Heart right ventricle (tissue), 16 donors: ENCODE measurements around the gene MESD. TPM values are rescaled to one million over a fixed set of nuclear protein-coding genes. Genes with fewer than 3 reads are reported as not detected.

Experiments used
- ATAC-seq, 8 donors: fragments of 200-7000 bp; cut with Tn5 transposase; one replicate each; pipeline ENCODE4 v1.9.1; 2020; ENCODE audit warnings: mild to moderate bottlenecking in 8 of 8, moderate library complexity in 8 of 8, moderate number of reproducible peaks in 1 of 8
- DNase-seq, 2 donors: peaks; one replicate each; pipeline ENCODE4 v3.0.0-alpha.2; 2020
- H3K27ac ChIP-seq, 10 donors: fragments of 200-600 bp; sonication (generic) in 2 of 10; one replicate each; pipeline versions ENCODE4 v1.5.0 to v1.8.0; 2020 to 2022; ENCODE audit warnings: mild to moderate bottlenecking in 3 of 10
- H3K27me3 ChIP-seq, 7 donors: fragments of 200-600 bp; one replicate each; pipeline ENCODE4 v1.8.0; 2021 to 2022; ENCODE audit warnings: mild to moderate bottlenecking in 2 of 7
- H3K36me3 ChIP-seq, 9 donors: fragments of 200-600 bp; sonication (generic) in 1 of 9; one replicate each; pipeline versions ENCODE4 v1.5.0 to v1.8.0; 2020 to 2022; ENCODE audit warnings: mild to moderate bottlenecking in 2 of 9
- H3K4me1 ChIP-seq, 9 donors: fragments of 200-600 bp; sonication (generic) in 1 of 9; one replicate each; pipeline versions ENCODE4 v1.5.0 to v1.8.0; 2020 to 2022; ENCODE audit warnings: mild to moderate bottlenecking in 4 of 9
- H3K4me3 ChIP-seq, 10 donors: fragments of 200-600 bp; sonication (generic) in 2 of 10; one replicate each; pipeline versions ENCODE4 v1.5.0 to v1.8.0; 2020 to 2022; ENCODE audit warnings: mild to moderate bottlenecking in 7 of 10, moderate library complexity in 2 of 10
- H3K9me3 ChIP-seq, 11 donors: fragments of 200-600 bp in 10 of 11; sonication (generic) in 2 of 11; one replicate each; pipeline versions ENCODE4 v1.5.0 to v1.8.0; 2013 to 2022; ENCODE audit warnings: mild to moderate bottlenecking in 2 of 11, control low read depth in 1 of 11, moderate library complexity in 1 of 11
- WGBS, 2 donors: extraction: QIAGEN DNeasy Blood & Tissue Kit; methylation state at CpG; one replicate each; pipeline ENCODE4 v1.1.7; 2013; ENCODE audit warnings: inconsistent platforms in 1 of 2; 5-methylcytosine and 5-hydroxymethylcytosine counted together
- intact Hi-C, 10 donors: fragments of 100-400 bp; cut with DNase I; formaldehyde crosslinking; loops; one replicate each; pipeline versions ENCODE4 v1.11.1 to v1.14.2; 2022
- polyA plus RNA-seq, 2 donors: library from polyadenylated mRNA; stranded (reverse); fragments of 200-250 nt; gene quantifications; one replicate each; pipeline ENCODE4 v1.2.3, GENCODE V29; 2013
- total RNA-seq, 10 donors: library from RNA; stranded (reverse); fragmentation: NEBNext Ultra II Directional in 3 of 10; extraction: Animal tissue kit (Norgen Biotek cat#: 25700) in 3 of 10; gene quantifications; one replicate each; pipeline versions ENCODE4 v1.2.1 to v1.2.4, GENCODE V29; 2021 to 2023
- TF ChIP-seq, protein P1 (sequence below), 9 donors: fragments of 200-600 bp; sonication (generic) in 2 of 9; IDR thresholded peaks; one replicate each; pipeline versions ENCODE4 v1.5.0 to v1.8.0; 2021 to 2022; ENCODE audit warnings: antibody characterized with exemption in 9 of 9, mild to moderate bottlenecking in 5 of 9, moderate library complexity in 1 of 9
- donor health status: Arrhythmogenic right ventricular cardiomyopathy.
- donor health status: ischemic (EF 13 %, LVEDD 7.1; RV severe dilation, severe dysfunction).
- donor health status: healthy with polysubstance abuse.
- donor health status: DM: no; HTN: yes; CAD: no.
- donor health status: DM: no; HTN: no; CAD: no.
- donor health status: ischemic (EF 25% LVEDD 6.9; RV normal size, moderate dysfunction).
- donor health status: ischemic (EF 25% LVEDD 5.7; RV mildly dilated, moderate dysfunction).
- donor health status: healthy.
- donor health status: DM: yes; HTN: yes; CAD: no.
- donor health status: Ischemic cardiomyopathy.
- donor health status: ischemic (EF 35%, LVEDD 5.7; RV mildly dilated, moderate dysfunction).
- donor health status: nonischemic (EF 11% LVEDD 7.7; RV severe dilation, severe dysfunction).
- donor health status: DM: yes; HTN: yes; CAD: no.
- donor health status: PGD.
- donor health status: ischemic (EF 29% LVEDD 5.4; RV normal size, mild dysfunction).
- donor health status: nonischemic (EF 23%, LVEDD 6.1; RV moderate dilation, normal function).

The MESD gene
- total and polyA plus RNA-seq, 12 donors = 11.1 to 17.6 (median 14.7) TPM

DNA sequence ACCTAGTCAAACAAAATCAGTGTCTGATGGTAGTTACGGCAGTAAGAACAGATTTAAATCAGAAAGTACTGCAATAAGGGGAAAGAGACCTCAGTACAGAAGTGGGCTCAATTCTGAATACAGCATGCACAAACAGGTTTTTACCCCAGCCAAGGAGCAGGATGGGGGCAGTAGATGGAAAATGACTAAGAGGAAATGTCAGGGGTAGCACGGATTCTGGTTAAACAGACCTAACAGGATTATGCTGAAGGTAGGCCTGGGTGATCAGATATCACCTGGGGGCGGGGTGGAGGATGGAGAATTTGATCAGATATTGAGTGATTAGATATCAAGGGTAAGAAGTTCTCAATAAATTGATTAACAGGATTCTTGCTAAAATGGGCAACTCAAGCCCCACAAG is 19.0 kb downstream of the MESD start:
- TF ChIP-seq, protein P1, sequence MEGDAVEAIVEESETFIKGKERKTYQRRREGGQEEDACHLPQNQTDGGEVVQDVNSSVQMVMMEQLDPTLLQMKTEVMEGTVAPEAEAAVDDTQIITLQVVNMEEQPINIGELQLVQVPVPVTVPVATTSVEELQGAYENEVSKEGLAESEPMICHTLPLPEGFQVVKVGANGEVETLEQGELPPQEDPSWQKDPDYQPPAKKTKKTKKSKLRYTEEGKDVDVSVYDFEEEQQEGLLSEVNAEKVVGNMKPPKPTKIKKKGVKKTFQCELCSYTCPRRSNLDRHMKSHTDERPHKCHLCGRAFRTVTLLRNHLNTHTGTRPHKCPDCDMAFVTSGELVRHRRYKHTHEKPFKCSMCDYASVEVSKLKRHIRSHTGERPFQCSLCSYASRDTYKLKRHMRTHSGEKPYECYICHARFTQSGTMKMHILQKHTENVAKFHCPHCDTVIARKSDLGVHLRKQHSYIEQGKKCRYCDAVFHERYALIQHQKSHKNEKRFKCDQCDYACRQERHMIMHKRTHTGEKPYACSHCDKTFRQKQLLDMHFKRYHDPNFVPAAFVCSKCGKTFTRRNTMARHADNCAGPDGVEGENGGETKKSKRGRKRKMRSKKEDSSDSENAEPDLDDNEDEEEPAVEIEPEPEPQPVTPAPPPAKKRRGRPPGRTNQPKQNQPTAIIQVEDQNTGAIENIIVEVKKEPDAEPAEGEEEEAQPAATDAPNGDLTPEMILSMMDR (IDR thresholded peaks at IDR 0.05) = no peak
- Histone ChIP-seq H3K27ac (no peak overlapping the region), H3K36me3 (peaks cover 0 to 53% (median 0%) of the 10 kb centered on the region in 9 donors), H3K4me1 (peaks cover 0 to 15% (median 0%) of the 10 kb centered on the region in 9 donors), H3K4me3 (no peak overlapping the region), H3K27me3 (no peaks in the 10 kb centered on the region), H3K9me3 (peaks cover 0 to 2% (median 0%) of the 10 kb centered on the region in 11 donors)
- WGBS, 2 donors = 90 to 94% methylated on average over 3 of the region's 3 CpGs
- DNase-seq = no peak
- intact Hi-C loops = loop anchor here in 8 of 10 donors (1.0 to 10.0 kb wide), 10 partner anchors 188 to 518 kb away; partner anchors contain the start of genes CEMIP (in 3 of the 8) and ABHD17C (in 1 of the 8)
- ATAC-seq = no peak

DNA sequence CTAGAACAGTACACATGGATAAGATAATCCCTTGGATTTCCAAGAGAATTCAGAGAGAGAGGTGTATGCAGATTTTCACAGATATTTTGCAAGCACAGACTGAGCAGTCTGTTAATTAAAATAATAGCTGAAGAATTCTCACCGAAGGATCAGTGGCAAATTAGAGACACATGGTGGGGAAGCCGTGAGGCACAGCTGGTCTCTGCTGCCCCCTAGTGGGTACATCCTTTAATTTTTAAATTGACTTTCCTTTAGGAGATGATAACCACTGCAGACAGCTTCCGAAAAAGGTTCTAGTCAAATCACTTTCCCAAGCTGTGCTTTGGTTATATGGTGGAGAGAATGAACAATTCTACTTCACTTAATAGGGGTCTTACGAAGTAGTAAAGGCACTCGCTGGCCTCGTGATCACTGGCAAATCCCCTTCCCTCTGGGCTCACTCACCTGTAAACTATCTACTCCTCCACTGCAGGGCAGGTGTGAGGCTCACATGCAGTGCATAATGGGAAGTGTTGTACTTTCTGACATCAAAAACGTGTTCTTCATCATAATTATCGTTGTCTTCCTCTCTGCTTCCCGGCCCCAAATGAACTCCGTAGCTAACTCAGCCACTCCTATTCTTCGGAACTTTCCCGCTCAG is 19.5 kb downstream of the MESD start:
- ATAC-seq = peak in 7 of 8 donors; percentile 46 to 83 (median 74)
- TF ChIP-seq, protein P1 (IDR thresholded peaks at IDR 0.05) = peak; percentile 76 to 97 (median 91)
- peak; percentile 33 to 69 for DNase-seq
- no peak overlapping the region for H3K4me3 ChIP-seq
- peaks cover 0 to 56% (median 0%) of the 10 kb centered on the region in 9 donors for H3K36me3 ChIP-seq
- no peak overlapping the region for H3K27ac ChIP-seq
- H3K27me3 ChIP-seq = no peaks in the 10 kb centered on the region
- peaks cover 0 to 7% (median 0%) of the 10 kb centered on the region in 11 donors for H3K9me3 ChIP-seq
- intact Hi-C loops = loop anchor here in 8 of 10 donors (1.0 to 10.0 kb wide), 10 partner anchors 188 to 518 kb away; partner anchors contain the start of genes CEMIP (in 3 of the 8) and ABHD17C (in 1 of the 8)
- H3K4me1 ChIP-seq = peaks cover 0 to 15% (median 0%) of the 10 kb centered on the region in 9 donors
- 54 to 58% methylated on average over 12 of the region's 12 CpGs for WGBS, 2 donors

DNA sequence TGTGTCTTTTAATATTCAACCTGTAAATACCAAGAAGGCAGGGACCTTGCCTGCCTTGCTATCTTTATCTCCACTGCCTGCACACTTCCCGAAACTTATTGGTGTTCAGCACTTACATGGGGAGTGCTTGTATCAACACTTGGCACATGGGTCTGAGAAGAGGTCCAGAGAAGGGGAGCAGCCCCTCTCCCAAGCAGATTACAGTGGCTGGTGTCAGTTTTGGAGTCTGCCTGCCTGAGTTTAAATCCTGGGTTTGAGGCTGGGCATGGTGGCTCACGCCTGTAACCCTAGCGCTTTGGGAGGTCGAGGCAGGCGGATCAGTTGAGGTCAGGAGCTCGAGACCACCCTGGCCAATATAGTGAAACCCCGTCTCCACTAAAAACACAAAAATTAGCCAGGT is 20.3 kb downstream of the MESD start:
- 87 to 93% methylated on average over 7 of the region's 7 CpGs for WGBS, 2 donors
- TF ChIP-seq, protein P1 (IDR thresholded peaks at IDR 0.05) = no peak
- intact Hi-C loops = loop anchor here in 7 of 10 donors (2.0 to 5.0 kb wide), 7 partner anchors 187 to 515 kb away; partner anchors contain the start of gene CEMIP (in 2 of the 7)
- H3K27ac ChIP-seq = no peak overlapping the region
- H3K36me3 ChIP-seq = peaks cover 0 to 56% (median 0%) of the 10 kb centered on the region in 9 donors
- no peaks in the 10 kb centered on the region for H3K27me3 ChIP-seq
- peaks cover 0 to 14% (median 0%) of the 10 kb centered on the region in 9 donors for H3K4me1 ChIP-seq
- no peak for DNase-seq
- no peak for ATAC-seq
- no peak overlapping the region for H3K4me3 ChIP-seq
- H3K9me3 ChIP-seq = peaks cover 0 to 13% (median 0%) of the 10 kb centered on the region in 11 donors

DNA sequence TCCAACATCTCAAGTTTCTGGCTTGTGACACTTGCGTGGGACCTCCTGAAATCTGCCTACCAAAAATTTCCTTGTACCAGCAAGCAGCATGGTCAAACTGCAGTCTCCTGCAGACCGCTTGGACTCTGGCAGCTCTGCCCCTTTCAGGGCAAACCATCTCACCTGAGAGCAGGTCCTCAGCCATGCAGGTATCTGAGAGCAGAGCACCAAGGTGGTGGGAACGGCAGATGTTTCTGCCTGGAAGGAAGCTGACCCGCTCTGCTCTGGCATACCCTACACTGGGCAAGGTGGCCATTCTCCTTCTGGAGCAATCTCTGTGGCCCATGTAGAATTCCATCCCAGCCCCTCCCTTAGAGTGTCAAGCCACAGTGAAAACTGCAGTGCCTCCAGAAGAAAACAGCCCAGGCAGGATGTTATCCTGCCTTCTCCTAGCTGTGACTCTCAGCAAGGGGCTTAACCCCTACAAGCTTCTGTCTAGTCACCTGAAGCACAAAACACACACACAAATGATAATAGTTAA is 21.6 kb downstream of the MESD start:
- Histone ChIP-seq H3K27ac (no peak overlapping the region), H3K9me3 (peaks cover 0 to 15% (median 0%) of the 10 kb centered on the region in 11 donors), H3K4me1 (peaks cover 0 to 9% (median 0%) of the 10 kb centered on the region in 9 donors), H3K4me3 (no peak overlapping the region), H3K36me3 (peaks cover 0 to 51% (median 0%) of the 10 kb centered on the region in 9 donors), H3K27me3 (no peaks in the 10 kb centered on the region)
- intact Hi-C loops = loop anchor here in 7 of 10 donors (2.0 to 5.0 kb wide), 7 partner anchors 186 to 513 kb away; partner anchors contain the start of gene CEMIP (in 2 of the 7)
- no peak for DNase-seq
- ATAC-seq = no peak
- WGBS, 2 donors = 98% methylated on average over 4 of the region's 4 CpGs
- TF ChIP-seq, protein P1 (IDR thresholded peaks at IDR 0.05) = no peak
